Measurements from ENCODE around the gene COX4I2.
A peak's percentile ranks its signal among the peaks of the same experiment; 100 is the strongest.
"Not testable (repeated sequence)": the region's sequence is repeated elsewhere in the genome, so short reads cannot be mapped to it uniquely, and the experiment has no call there.

COX4I2 gene

GRCh38 chr20:31654534-31654933 lies 16.8 kb downstream of the COX4I2 start:
- no peak for DNase-seq (ENCODE audit: low read depth)

- peak; percentile 75 for DNase-seq (ENCODE audit: low read depth)
Observed at GRCh38 chr20:31661625-31662371, 24.1 kb downstream of the COX4I2 start.

GRCh38 chr20:31662372-31662854 lies 24.7 kb downstream of the COX4I2 start:
- DNase-seq (ENCODE audit: low read depth) = no peak

- no peak for DNase-seq (ENCODE audit: low read depth)
Observed at GRCh38 chr20:31663524-31663837, 25.8 kb downstream of the COX4I2 start.

GRCh38 chr20:31663838-31664695 lies 26.4 kb downstream of the COX4I2 start:
- DNase-seq (ENCODE audit: low read depth) = no peak

DNA sequence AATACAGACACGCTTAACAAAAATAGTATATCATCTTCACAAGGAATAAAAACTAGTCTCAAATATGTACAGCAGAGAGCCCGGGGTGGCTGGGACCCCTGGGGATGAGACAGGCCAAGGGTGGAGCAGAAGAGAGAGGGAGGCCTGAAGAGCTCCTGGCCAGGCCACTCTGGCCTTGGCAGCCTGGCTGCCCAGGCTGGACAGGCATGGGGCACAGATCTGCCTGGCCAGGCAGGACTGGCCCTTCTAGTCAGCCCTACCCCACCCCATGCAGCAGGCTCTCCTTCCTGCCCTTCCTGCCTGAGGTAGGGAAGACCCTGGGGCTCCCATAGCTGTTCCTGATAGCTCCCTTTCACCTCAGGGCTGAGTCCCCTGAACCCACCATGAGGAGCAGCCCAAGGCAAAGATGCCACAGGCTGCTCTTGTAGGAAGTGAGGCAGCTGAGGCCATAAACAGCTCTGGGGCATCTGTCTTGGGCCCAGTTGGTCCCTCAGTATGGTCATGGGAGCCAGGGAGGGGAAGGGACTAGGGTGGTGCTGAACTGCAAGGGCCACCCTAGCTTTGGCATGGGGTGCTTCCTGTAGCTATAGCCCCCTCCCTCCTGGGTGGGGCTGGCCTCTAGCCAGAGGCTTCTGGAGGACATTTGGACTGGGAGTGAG lies 27.1 kb downstream of the COX4I2 start:
- no peak for DNase-seq (ENCODE audit: low read depth)

- no peak for DNase-seq (ENCODE audit: low read depth)
Observed at GRCh38 chr20:31665753-31666152, 28.0 kb downstream of the COX4I2 start.

DNA sequence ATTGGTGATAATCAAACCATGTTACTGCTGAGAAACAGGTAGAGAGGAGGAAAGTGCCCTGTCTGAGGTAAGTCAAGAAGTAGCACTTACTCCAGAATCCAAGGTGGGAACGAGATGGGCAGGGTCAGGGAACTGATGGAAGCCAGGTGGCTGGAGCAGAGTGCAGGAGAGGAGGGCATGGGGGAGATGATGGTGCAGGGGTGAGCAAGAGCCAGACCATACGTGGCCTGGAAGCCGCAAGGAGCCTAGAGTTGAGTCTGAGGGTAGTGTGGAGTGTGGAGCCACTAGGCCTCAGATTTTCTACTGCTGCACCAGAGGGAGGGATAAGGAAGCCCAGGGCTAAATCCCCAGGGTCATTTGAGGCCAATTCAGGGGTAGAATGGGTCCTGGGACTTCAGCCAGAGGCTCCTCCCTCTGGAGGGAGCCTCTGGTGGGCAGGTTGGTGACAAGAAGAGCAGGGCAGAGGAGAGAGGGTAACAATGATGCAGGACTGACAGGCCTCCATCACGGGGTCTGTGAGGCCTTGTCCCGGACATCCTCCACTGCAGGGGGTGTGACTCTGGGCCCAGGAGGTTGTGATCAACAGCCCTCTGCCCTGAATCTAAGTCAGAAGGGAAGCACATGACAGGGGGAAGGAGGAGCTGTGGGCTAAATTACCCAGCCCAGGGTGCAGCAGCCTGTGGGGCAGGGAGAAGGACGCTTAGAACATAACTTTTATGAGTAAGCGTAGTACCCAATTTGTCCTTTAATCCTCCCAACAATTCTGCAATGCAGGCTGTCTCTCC lies 28.7 kb downstream of the COX4I2 start:
- peak; percentile 36 for DNase-seq (ENCODE audit: low read depth)

DNA sequence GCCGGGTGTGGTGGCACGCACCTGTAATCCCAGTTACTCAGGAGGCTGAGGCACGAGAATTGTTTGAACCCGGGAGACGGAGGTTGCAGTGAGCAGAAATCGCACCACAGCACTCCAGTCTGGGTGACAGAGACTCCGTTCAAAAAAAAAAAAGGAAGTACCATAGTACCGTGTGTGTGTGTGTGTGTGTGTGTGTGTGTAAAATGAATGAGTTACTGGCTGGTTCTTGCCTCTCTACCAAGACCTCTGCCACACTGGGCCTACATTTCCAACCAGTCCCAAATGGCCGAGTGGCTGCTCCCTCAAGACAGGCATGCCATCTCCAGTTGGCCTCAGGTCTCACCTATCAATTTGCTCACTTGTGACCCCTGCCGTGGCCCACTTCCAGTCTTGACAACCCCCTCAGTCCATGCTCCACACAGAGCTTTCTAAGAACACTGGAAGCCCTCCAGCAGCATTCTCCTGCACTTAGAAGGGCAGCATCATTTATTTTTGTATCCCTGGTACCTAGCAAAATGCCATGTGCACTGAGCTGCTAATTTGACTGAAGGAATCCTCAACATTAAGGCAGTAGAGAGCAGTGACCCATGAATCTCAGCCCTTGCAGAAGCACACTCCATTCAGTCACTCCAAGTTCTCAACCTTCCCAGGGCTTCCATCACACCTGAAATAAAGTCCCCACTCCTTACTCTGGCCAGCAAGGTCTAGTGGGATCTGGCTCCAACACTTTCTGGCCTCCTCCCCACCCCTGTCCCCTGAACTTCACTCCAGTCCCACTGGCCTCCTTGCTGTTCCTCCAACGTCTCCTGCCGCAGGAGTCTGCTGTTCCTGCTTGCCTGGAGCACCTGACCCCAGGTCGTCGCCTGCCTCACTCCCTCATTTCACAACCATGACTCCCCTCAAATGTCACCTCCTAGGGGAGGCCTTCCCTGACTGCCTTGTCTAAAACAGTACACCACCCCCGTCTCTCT lies 29.9 kb downstream of the COX4I2 start:
- DNase-seq (ENCODE audit: low read depth) = no peak

DNA sequence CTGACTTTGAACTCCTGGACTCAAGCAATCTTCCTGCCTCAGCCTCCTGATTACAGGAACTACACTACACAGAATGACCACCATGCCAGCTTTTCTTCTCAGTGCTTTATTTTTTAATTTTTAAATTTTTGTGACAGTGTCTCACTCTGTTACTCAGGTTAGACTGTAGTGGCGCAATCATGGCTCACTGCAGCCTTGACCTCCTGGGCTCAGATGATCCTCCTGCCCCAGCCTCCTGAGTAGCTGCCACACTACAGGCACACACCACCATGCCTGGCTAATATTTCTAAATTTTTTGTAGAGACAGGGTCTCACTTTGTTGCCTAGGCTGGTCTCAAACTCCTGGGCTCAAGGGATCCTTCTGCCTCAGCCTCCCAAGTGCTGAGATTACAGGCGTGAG lies 31.2 kb downstream of the COX4I2 start:
- not testable (repeated sequence) for DNase-seq (ENCODE audit: low read depth)

DNA sequence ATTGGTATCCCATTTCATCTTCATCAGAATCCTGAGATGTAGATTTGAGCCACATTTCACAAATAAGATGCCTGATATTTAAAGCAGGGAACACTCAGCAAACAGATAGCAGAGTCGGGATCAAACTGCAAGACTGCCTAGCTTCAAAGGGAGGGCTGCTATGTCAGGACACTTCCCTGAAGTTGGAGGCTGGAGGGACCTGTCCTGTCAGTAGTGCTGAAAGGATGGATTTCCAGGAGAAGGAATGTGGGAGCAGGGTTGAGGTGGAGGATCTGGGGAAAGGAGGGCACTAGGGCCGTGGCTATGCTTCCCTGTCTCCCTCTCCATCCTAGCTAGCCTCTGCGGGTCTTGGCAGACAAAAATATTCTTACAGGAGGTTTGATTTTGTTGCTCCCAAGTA lies 32.2 kb downstream of the COX4I2 start:
- no peak for DNase-seq (ENCODE audit: low read depth)

DNA sequence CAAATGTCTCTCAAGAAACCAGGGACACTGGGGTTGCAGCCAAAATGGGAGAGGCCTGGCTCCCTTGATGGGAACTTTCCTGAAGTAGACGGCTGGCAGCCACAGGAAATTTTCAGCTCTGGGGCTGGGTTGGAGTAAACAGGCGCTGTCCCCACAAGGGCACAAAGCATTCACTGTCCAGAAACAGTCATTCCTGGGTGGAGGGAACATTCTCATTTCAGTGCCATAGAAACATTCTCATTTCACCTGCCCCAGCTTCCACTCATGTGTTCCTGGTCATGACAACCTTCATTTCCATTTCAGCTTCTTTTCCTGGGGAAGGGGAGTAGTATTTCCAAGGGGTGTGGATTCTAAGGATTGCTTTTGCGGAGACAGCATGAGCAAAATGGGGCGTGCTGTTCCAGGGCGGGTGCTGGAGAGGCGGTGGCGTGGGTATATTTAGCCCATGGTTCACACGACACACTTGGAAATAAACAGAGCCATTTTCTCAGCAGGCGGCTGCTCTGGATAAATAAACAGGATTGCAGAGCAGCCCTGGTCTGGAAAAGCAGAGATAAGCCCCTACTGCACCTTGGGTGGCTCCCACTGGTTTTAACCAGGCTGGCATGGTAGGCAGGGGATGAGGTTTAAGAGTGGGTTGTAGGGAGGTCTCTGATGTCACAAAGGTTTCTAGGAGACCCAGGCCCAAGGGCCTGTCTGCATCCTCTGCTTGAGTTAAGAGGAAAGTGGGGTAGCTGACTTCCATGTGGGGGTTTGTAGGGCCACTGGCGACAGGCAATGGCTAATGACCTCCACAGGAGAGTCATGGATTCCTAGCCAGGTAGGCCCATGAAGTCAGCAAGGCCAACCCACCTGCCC lies 32.9 kb downstream of the COX4I2 start:
- peak; percentile 49 for DNase-seq (ENCODE audit: low read depth)

- no peak for DNase-seq (ENCODE audit: low read depth)
Observed at GRCh38 chr20:31671324-31671723, 33.6 kb downstream of the COX4I2 start.

GRCh38 chr20:31673435-31673834 lies 35.7 kb downstream of the COX4I2 start:
- no peak for DNase-seq (ENCODE audit: low read depth)

DNA sequence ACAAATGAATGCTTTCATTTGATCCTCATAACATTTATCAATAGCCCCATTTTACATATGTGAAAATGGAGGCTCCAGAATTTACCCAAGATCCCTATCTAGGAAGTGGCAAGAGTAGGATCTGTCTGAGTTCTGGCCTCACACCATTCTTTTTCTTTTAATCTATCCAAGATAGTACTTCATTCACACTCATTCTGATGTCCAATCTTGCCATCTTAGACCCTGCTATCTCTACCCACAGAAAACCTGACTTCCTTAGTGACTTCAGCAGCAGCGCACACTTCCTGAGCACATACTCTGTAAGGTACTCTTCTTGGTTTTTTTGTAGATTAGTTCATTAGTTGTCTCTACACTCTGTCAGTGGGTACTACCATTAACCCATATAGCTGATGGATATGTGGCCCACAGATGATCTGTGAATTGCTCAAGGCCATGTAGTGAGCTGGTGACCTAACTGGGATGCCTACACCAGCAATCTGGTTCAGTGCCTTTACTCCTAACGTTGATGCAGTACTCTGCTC lies 36.3 kb downstream of the COX4I2 start:
- no peak for DNase-seq (ENCODE audit: low read depth)

- peak; percentile 58 for DNase-seq (ENCODE audit: low read depth)
Observed at GRCh38 chr20:31674895-31675827, 37.4 kb downstream of the COX4I2 start.

GRCh38 chr20:31675828-31676608 lies 38.3 kb downstream of the COX4I2 start:
- DNase-seq (ENCODE audit: low read depth) = no peak

- DNase-seq (ENCODE audit: low read depth) = no peak
Observed at GRCh38 chr20:31676609-31676989, 38.9 kb downstream of the COX4I2 start.

Data from fibroblast of gingiva (primary cell).